Naive thymus-derived CD4-positive, alpha-beta T cell (primary cell): ENCODE measurements around the gene LBHD1. TPM values are rescaled to one million over a fixed set of nuclear protein-coding genes. Genes with fewer than 3 reads are reported as not detected.

Source experiments
- ATAC-seq: fragments of 150-1000 bp; cut with Tn5 transposase; 2 replicates; pipeline ENCODE4 v1.10.0; 2021; ENCODE audit warnings: mild to moderate bottlenecking, moderate library complexity
- CTCF ChIA-PET: fragments of 350-600 bp; sonication (Branson Sonifier 250); formaldehyde crosslinking; loops from one replicate; lab custom pipeline; 2021; ENCODE audit warnings: antibody characterized with exemption; lab: Charles Lee
- POLR2A ChIA-PET: fragments of 350-600 bp; sonication (Branson Sonifier 250); formaldehyde crosslinking; loops from one replicate; lab custom pipeline; 2021; ENCODE audit warnings: antibody characterized with exemption, inconsistent platforms; lab: Charles Lee
- DNase-seq, 9 donors: peaks; one replicate each; pipeline versions ENCODE4 v3.0.0 to v3.0.0-alpha.2; 2020 to 2022; ENCODE audit warnings: mixed read lengths in 1 of 9
- H3K27ac ChIP-seq: one replicate; pipeline ENCODE4 v1.7.0; 2013; ENCODE audit warnings: mild to moderate bottlenecking, low read depth, low read length, moderate library complexity
- H3K27me3 ChIP-seq, 2 donors: one replicate each; pipeline ENCODE4 v1.7.0; 2013; ENCODE audit warnings: low read length in 2 of 2, mild to moderate bottlenecking in 2 of 2, moderate library complexity in 2 of 2; ENCODE audit not compliant: control insufficient read depth in 2 of 2, insufficient read depth in 2 of 2
- H3K36me3 ChIP-seq, 3 experiments: 1 replicate in 2 of 3; 2 replicates in 1 of 3; pipeline ENCODE4 v1.7.0; 2013; ENCODE audit warnings: low read length in 3 of 3, mild to moderate bottlenecking in 3 of 3, moderate library complexity in 1 of 3; ENCODE audit not compliant: insufficient read depth in 3 of 3, control insufficient read depth in 2 of 3
- H3K4me1 ChIP-seq, 2 donors: one replicate each; pipeline ENCODE4 v1.7.0; 2013; ENCODE audit warnings: low read length in 2 of 2, mild to moderate bottlenecking in 2 of 2, moderate library complexity in 1 of 2; ENCODE audit not compliant: control insufficient read depth in 2 of 2, insufficient read depth in 2 of 2
- H3K4me3 ChIP-seq: 2 replicates; pipeline ENCODE4 v1.7.0; 2013; ENCODE audit warnings: mild to moderate bottlenecking, low read length
- H3K9me3 ChIP-seq, 3 experiments: 1 replicate in 2 of 3; 2 replicates in 1 of 3; pipeline ENCODE4 v1.7.0; 2013; ENCODE audit warnings: low read length in 3 of 3; ENCODE audit not compliant: control insufficient read depth in 2 of 3
- H3K27ac Mint-ChIP-seq, 9 donors: one replicate each; pipeline ENCODE4 v1.8.0; 2020 to 2022; ENCODE audit warnings: mixed read lengths in 9 of 9, mild to moderate bottlenecking in 8 of 9, moderate library complexity in 5 of 9, inconsistent platforms in 2 of 9
- H3K27me3 Mint-ChIP-seq, 5 donors: one replicate each; pipeline ENCODE4 v1.8.0; 2021 to 2022; ENCODE audit warnings: mixed read lengths in 5 of 5, mild to moderate bottlenecking in 1 of 5
- H3K36me3 Mint-ChIP-seq, 5 donors: one replicate each; pipeline ENCODE4 v1.8.0; 2020 to 2022; ENCODE audit warnings: mixed read lengths in 5 of 5, mild to moderate bottlenecking in 3 of 5, inconsistent platforms in 1 of 5
- H3K4me1 Mint-ChIP-seq, 7 donors: one replicate each; pipeline ENCODE4 v1.8.0; 2020 to 2022; ENCODE audit warnings: mixed read lengths in 7 of 7, mild to moderate bottlenecking in 3 of 7, inconsistent platforms in 1 of 7
- H3K4me3 Mint-ChIP-seq, 10 donors: one replicate each; pipeline ENCODE4 v1.8.0; 2020 to 2022; ENCODE audit warnings: mild to moderate bottlenecking in 10 of 10, mixed read lengths in 10 of 10, moderate library complexity in 6 of 10, inconsistent platforms in 2 of 10
- H3K9me3 Mint-ChIP-seq, 11 donors: one replicate each; pipeline ENCODE4 v1.8.0; 2020 to 2022; ENCODE audit warnings: mixed read lengths in 11 of 11, mild to moderate bottlenecking in 4 of 11, inconsistent platforms in 1 of 11, moderate library complexity in 1 of 11
- intact Hi-C, 2 donors: fragments of 100-400 bp; cut with micrococcal nuclease; formaldehyde crosslinking; loops; one replicate each; pipeline ENCODE4 v1.15.1; 2023
- polyA plus RNA-seq, 2 donors: library from polyadenylated mRNA; unstranded; fragments of 300-500 nt; fragmentation: Illumina TruSeq; gene quantifications; one replicate each; pipeline ENCODE4 v1.2.3, GENCODE V29; 2021
- total RNA-seq, 6 experiments: library from RNA in 5 of 6; stranded (reverse) in 5 of 6; gene quantifications; 1 replicate in 5 of 6; 2 replicates in 1 of 6; pipeline ENCODE4 v1.2.3 and lab custom pipeline; 2021 to 2026

The LBHD1 gene
- total and polyA plus RNA-seq, 7 experiments from 2014 or later: 3.5 to 26.4 (median 18.6) TPM

GRCh38 chr11:62644220-62644619, 27.8 kb downstream of the LBHD1 start:
- Mint-ChIP-seq H3K9me3 (peaks cover 0 to 4% (median 0%) of the 10 kb centered on the region in 11 donors), H3K27me3 (no peaks in the 10 kb centered on the region), H3K27ac (peak overlapping the region in 6 of 9 donors; percentile 42 to 75 (median 62)), H3K4me1 (peaks cover 18 to 54% (median 45%) of the 10 kb centered on the region in 7 donors), H3K36me3 (peaks cover 4 to 28% (median 10%) of the 10 kb centered on the region in 5 donors), H3K4me3 (peak overlapping the region; percentile 7 to 99 (median 52))
- DNase-seq (no peak), ATAC-seq (no peak)
- Histone ChIP-seq H3K27ac (no peak overlapping the region), H3K4me3 (no peak overlapping the region), H3K9me3 (no peaks in the 10 kb centered on the region), H3K4me1 (peaks cover 10 to 41% of the 10 kb centered on the region in 2 donors), H3K36me3 (peaks cover 4 to 33% (median 5%) of the 10 kb centered on the region in 3 experiments), H3K27me3 (no peaks in the 10 kb centered on the region)
- ChIA-PET POLR2A (interaction anchor here (0.6 to 21.6 kb wide), 15 partner anchors 9 to 1627 kb away, joined by 3 to 332 read pairs (median 7); partner anchors contain the start of genes B3GAT3, BSCL2, C11orf98 and CSKMT), CTCF (interaction anchor here (0.6 kb wide), 1 partner anchor 102 kb away, joined by 3 read pairs; no protein-coding TSS in a partner anchor)
- intact Hi-C loops: no loop called here

DNA sequence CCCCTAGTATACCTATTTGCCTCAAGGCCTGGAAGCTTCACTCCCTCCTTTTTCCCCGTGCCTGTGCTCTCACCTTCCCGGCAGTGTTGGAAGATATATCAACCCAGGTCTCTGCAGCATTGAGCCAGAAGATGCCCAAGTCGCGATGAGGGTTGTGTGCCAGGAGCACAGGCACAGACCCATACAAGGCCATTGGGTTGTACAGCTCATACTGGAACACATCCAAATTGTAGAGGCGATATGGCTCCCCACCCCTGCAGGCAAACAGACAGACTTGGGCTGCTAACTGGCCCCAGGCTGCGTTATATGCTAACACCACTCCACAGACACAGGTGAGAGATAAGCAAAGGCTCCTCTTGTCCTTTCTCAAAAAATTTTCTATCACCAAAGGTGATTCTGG, 39.6 kb downstream of the LBHD1 start:
- peaks cover 0 to 14% of the 10 kb centered on the region in 2 donors for H3K4me1 ChIP-seq
- Mint-ChIP-seq H3K4me3 (no peak overlapping the region), H3K27me3 (no peaks in the 10 kb centered on the region), H3K4me1 (peaks cover 16 to 41% (median 28%) of the 10 kb centered on the region in 7 donors), H3K9me3 (peaks cover 0 to 1% (median 0%) of the 10 kb centered on the region in 11 donors), H3K36me3 (peaks cover 14 to 68% (median 45%) of the 10 kb centered on the region in 5 donors), H3K27ac (peak overlapping the region in 8 of 9 donors; percentile 46 to 87 (median 64))
- no peak overlapping the region for H3K4me3 ChIP-seq
- peak overlapping the region; percentile 42 for H3K27ac ChIP-seq
- ChIA-PET POLR2A (interaction anchor here (1.0 to 21.6 kb wide), 5 partner anchors 14 to 209 kb away, joined by 3 to 332 read pairs (median 4); partner anchors contain the start of genes C11orf98, CSKMT, GANAB and INTS5), CTCF (no interaction called here)
- H3K27me3 ChIP-seq: no peaks in the 10 kb centered on the region
- ATAC-seq (no peak), DNase-seq (no peak)
- H3K36me3 ChIP-seq: peaks cover 27 to 79% (median 55%) of the 10 kb centered on the region in 3 experiments
- no peaks in the 10 kb centered on the region for H3K9me3 ChIP-seq
- intact Hi-C loops: no loop called here

- DNase-seq (no peak), ATAC-seq (peak; percentile 46)
- Histone ChIP-seq H3K36me3 (peaks cover 15 to 80% (median 40%) of the 10 kb centered on the region in 3 experiments), H3K4me1 (no peaks in the 10 kb centered on the region), H3K27me3 (no peaks in the 10 kb centered on the region), H3K4me3 (no peak overlapping the region), H3K27ac (no peak overlapping the region), H3K9me3 (no peaks in the 10 kb centered on the region)
- peak overlapping the region in 5 of 9 donors; percentile 20 to 83 (median 67) for H3K27ac Mint-ChIP-seq
- H3K9me3 Mint-ChIP-seq: peaks cover 0 to 3% (median 0%) of the 10 kb centered on the region in 11 donors
- intact Hi-C loops: no loop called here
- peaks cover 26 to 59% (median 39%) of the 10 kb centered on the region in 5 donors for H3K36me3 Mint-ChIP-seq
- CTCF ChIA-PET: interaction anchor here (1.8 kb wide), 1 partner anchor 35 kb away, joined by 5 read pairs; no protein-coding TSS in a partner anchor
- peaks cover 0 to 24% (median 3%) of the 10 kb centered on the region in 7 donors for H3K4me1 Mint-ChIP-seq
- H3K4me3 Mint-ChIP-seq: no peak overlapping the region
- H3K27me3 Mint-ChIP-seq: no peaks in the 10 kb centered on the region
- POLR2A ChIA-PET: interaction anchor here (0.9 to 2.6 kb wide), 6 partner anchors 8 to 37 kb away, joined by 4 to 14 read pairs (median 10); partner anchors contain the start of genes C11orf98, CSKMT and GANAB
Observed at GRCh38 chr11:62627713-62628112, 44.4 kb downstream of the LBHD1 start.

DNA sequence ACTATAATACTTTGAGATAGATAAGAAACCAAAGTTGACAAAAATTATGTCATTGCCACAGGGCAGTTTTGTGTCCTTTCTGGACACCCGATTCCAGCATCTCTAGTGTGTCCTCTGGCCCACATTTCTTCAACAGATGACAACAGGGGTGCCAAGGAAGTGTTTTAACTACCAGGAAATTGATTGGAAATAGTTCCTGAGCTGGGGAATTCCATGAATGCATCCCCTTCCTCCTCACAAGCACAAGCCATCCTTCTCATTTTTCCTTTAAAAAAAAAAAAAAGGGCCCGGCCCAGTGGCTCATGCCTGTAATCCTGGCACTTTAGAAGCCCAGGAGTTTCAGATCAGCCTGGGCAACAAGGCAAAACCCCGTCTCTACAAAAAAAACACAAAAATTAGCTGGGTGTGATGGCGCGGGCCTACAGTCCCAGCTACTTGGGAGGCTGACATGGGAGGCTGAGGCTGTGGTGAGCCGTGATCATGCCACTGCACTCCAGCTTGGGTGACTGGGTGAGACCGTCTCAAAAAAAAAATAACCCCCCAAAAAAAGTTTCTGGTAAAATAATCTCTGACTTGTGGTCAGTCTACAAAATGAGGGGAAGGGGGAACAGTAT, 49.5 kb downstream of the LBHD1 start:
- H3K9me3 Mint-ChIP-seq: peaks cover 0 to 2% (median 0%) of the 10 kb centered on the region in 11 donors
- no peak for ATAC-seq
- ChIA-PET POLR2A (interaction anchor here (0.6 to 10.0 kb wide), 21 partner anchors 12 to 1621 kb away, joined by 3 to 94 read pairs (median 10); partner anchors contain the start of genes C11orf98, CSKMT, EEF1G and EML3), CTCF (interaction anchor here (0.6 to 1.8 kb wide), 6 partner anchors 11 to 285 kb away, joined by 3 to 9 read pairs (median 4); no protein-coding TSS in a partner anchor)
- Histone ChIP-seq H3K4me1 (peaks cover 11% of the 10 kb centered on the region in 2 donors), H3K36me3 (peaks cover 0 to 30% (median 13%) of the 10 kb centered on the region in 3 experiments), H3K27ac (peak overlapping the region; percentile 92), H3K9me3 (no peaks in the 10 kb centered on the region), H3K4me3 (no peak overlapping the region), H3K27me3 (no peaks in the 10 kb centered on the region)
- peak overlapping the region; percentile 85 to 99 (median 92) for H3K4me3 Mint-ChIP-seq
- peak overlapping the region; percentile 92 to 99 (median 96) for H3K27ac Mint-ChIP-seq
- H3K27me3 Mint-ChIP-seq: no peaks in the 10 kb centered on the region
- H3K4me1 Mint-ChIP-seq: peaks cover 13 to 29% (median 27%) of the 10 kb centered on the region in 7 donors
- peaks cover 14 to 34% (median 19%) of the 10 kb centered on the region in 5 donors for H3K36me3 Mint-ChIP-seq
- intact Hi-C loops: loop anchor here (1.0 to 2.0 kb wide), 8 partner anchors 10 to 50 kb away; partner anchors contain the start of genes C11orf98 (in 2 of the 2), CSKMT (in 2 of the 2), EML3 (in 2 of the 2) and GANAB (in 2 of the 2)
- no peak for DNase-seq

GRCh38 chr11:62621567-62622470, 50.2 kb downstream of the LBHD1 start, which contains the start of gene B3GAT3:
Gene B3GAT3 (minus strand): TSS chr11:62621986. CDS start chr11:62621947, 39 bp downstream.
- Mint-ChIP-seq H3K9me3 (peaks cover 0 to 2% (median 0%) of the 10 kb centered on the region in 11 donors), H3K27me3 (no peaks in the 10 kb centered on the region), H3K4me3 (peak within 1 kb of the TSS; percentile 91 to 99 (median 94)), H3K4me1 (peaks cover 13 to 29% (median 26%) of the 10 kb centered on the region in 7 donors), H3K27ac (peak within 1 kb of the TSS; percentile 92 to 99 (median 96)), H3K36me3 (peaks cover 10 to 32% (median 19%) of the 10 kb centered on the region in 5 donors)
- peak; percentile 93 for ATAC-seq
- H3K9me3 ChIP-seq: no peaks in the 10 kb centered on the region
- POLR2A ChIA-PET: interaction anchor here (0.5 to 10.0 kb wide), 23 partner anchors 11 to 234 kb away, joined by 3 to 94 read pairs (median 9); partner anchors contain the start of genes C11orf98, CSKMT, EEF1G and EML3
- intact Hi-C loops: loop anchor here (1.0 to 2.0 kb wide), 8 partner anchors 10 to 51 kb away; partner anchors contain the start of genes C11orf98 (in 2 of the 2), CSKMT (in 2 of the 2), EML3 (in 2 of the 2) and GANAB (in 2 of the 2)
- H3K4me3 ChIP-seq: peak within 1 kb of the TSS; percentile 97
- no peaks in the 10 kb centered on the region for H3K27me3 ChIP-seq
- H3K36me3 ChIP-seq: peaks cover 0 to 30% (median 13%) of the 10 kb centered on the region in 3 experiments
- H3K4me1 ChIP-seq: peaks cover 11% of the 10 kb centered on the region in 2 donors
- peak within 1 kb of the TSS; percentile 92 for H3K27ac ChIP-seq
- CTCF ChIA-PET: interaction anchor here (0.6 to 1.8 kb wide), 9 partner anchors 10 to 285 kb away, joined by 3 to 9 read pairs (median 4); partner anchors contain the start of genes C11orf98, CSKMT and TUT1
- DNase-seq: peak; percentile 87 to 97 (median 94)
